Neural cell (in vitro differentiated cells): ENCODE measurements around the gene FLT3.

Experiments used
- EP300 ChIP-seq: fragments of 450-650 bp; conservative IDR thresholded peaks from 2 replicates; pipeline ENCODE4 v1.6.1; 2014; ENCODE audit warnings: antibody characterized with exemption, mild to moderate bottlenecking, moderate library complexity; ENCODE audit not compliant: poor library complexity, severe bottlenecking
- EZH2 ChIP-seq: fragments of 200-600, 300-800 bp; shearing (Covaris generic), sonication (generic); IDR thresholded peaks from 2 replicates; pipeline ENCODE4 v1.6.1; 2014; ENCODE audit warnings: antibody characterized with exemption, low read length, borderline replicate concordance, mild to moderate bottlenecking; ENCODE audit not compliant: insufficient read depth, poor library complexity, severe bottlenecking
- TF ChIP-seq, protein P1 (sequence below): fragments of 450-650 bp; IDR thresholded peaks from 2 replicates; pipeline ENCODE4 v1.5.1; 2014; ENCODE audit warnings: antibody characterized with exemption, mild to moderate bottlenecking, moderate library complexity; ENCODE audit not compliant: poor library complexity, severe bottlenecking

DNA sequence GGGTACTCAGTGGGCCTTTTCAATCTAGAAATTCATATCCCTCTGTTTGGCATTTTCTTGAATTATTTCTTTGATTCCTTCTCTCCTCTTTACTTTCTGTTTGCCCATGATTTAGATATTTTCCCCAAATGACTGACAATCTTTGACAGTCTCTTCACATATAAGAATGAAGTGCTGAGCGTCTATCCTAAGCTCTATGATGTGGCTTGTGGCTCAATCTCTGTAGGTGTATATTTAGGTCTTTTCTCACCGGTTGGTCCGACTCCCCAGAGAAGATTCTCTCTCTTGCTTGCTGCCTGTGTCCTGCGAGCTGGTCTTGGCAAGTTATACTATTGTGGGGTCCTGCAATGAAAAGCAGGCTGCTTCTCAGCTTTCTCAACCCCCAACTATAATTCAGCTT, 29.0 kb downstream of the FLT3 start:
- TF ChIP-seq, protein P1, sequence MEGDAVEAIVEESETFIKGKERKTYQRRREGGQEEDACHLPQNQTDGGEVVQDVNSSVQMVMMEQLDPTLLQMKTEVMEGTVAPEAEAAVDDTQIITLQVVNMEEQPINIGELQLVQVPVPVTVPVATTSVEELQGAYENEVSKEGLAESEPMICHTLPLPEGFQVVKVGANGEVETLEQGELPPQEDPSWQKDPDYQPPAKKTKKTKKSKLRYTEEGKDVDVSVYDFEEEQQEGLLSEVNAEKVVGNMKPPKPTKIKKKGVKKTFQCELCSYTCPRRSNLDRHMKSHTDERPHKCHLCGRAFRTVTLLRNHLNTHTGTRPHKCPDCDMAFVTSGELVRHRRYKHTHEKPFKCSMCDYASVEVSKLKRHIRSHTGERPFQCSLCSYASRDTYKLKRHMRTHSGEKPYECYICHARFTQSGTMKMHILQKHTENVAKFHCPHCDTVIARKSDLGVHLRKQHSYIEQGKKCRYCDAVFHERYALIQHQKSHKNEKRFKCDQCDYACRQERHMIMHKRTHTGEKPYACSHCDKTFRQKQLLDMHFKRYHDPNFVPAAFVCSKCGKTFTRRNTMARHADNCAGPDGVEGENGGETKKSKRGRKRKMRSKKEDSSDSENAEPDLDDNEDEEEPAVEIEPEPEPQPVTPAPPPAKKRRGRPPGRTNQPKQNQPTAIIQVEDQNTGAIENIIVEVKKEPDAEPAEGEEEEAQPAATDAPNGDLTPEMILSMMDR: no peak
- TF ChIP-seq EZH2 (no peak), EP300 (no peak)
